MM.1S (cell line): ENCODE measurements around the gene PLCXD3.

Experiments used
- EZH2 ChIP-seq: fragments of 300-600 bp; sonication (generic); optimal IDR thresholded peaks from 2 replicates; pipeline ENCODE3; 2017; ENCODE audit warnings: low read depth, mild to moderate bottlenecking, antibody characterized with exemption, low read length, mixed read lengths
- TF ChIP-seq, protein P1 (sequence below): fragments of 300-600 bp; sonication (generic); IDR thresholded peaks from 2 replicates; pipeline ENCODE4 v1.5.1; 2016; ENCODE audit warnings: antibody characterized with exemption, low read length, mixed read lengths

DNA sequence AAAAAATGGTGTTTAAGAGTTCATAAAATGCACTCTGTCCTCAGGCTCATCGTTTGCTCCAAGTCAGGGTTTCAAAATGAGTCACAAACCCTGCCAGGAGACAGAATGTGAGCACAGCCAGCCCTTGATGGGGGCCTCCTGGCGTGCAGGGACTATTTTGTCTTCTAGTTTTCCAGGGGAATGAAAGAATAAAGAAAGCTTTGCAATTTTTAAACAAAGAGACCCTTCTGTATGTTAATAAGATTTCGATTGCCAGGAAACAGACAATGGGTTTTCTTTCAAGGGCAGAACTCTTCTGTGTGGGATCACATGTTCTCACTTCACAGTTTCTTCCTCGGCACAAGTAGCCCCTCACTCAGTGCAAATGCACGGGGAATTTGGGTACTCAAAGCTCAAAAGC lies 175.6 kb downstream of the PLCXD3 start:
- TF ChIP-seq, protein P1, sequence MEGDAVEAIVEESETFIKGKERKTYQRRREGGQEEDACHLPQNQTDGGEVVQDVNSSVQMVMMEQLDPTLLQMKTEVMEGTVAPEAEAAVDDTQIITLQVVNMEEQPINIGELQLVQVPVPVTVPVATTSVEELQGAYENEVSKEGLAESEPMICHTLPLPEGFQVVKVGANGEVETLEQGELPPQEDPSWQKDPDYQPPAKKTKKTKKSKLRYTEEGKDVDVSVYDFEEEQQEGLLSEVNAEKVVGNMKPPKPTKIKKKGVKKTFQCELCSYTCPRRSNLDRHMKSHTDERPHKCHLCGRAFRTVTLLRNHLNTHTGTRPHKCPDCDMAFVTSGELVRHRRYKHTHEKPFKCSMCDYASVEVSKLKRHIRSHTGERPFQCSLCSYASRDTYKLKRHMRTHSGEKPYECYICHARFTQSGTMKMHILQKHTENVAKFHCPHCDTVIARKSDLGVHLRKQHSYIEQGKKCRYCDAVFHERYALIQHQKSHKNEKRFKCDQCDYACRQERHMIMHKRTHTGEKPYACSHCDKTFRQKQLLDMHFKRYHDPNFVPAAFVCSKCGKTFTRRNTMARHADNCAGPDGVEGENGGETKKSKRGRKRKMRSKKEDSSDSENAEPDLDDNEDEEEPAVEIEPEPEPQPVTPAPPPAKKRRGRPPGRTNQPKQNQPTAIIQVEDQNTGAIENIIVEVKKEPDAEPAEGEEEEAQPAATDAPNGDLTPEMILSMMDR, result no peak
- TF ChIP-seq EZH2, result no peak
